Fibroblast of the aortic adventitia (primary cell): Measurements from ENCODE around the gene TLX2. TPM values are rescaled to one million over a fixed set of nuclear protein-coding genes. Genes with fewer than 3 reads are reported as not detected.

Source experiments
- DNase-seq: peaks from one replicate; pipeline ENCODE4 v3.0.0-alpha.2; 2010; ENCODE audit warnings: low read depth
- H3K4me3 ChIP-seq: 2 replicates; pipeline ENCODE4 v1.5.1; 2011; ENCODE audit warnings: low read depth, mild to moderate bottlenecking, control low read depth, low read length, moderate library complexity
- total RNA-seq: library from RNA; depleted of rRNA; stranded (reverse); fragments of >200 nt; gene quantifications from 2 replicates; pipeline ENCODE4 v1.2.3, GENCODE V29; 2012; ENCODE audit warnings: low replicate concordance
- TF ChIP-seq, protein P1 (sequence below): IDR thresholded peaks from 2 replicates; pipeline ENCODE4 v1.5.1; 2011; ENCODE audit warnings: mild to moderate bottlenecking, low read length, control low read depth, inconsistent platforms; ENCODE audit not compliant: insufficient read depth

Gene TLX2
- total RNA-seq, 1 donor = not detected

- TF ChIP-seq, protein P1, sequence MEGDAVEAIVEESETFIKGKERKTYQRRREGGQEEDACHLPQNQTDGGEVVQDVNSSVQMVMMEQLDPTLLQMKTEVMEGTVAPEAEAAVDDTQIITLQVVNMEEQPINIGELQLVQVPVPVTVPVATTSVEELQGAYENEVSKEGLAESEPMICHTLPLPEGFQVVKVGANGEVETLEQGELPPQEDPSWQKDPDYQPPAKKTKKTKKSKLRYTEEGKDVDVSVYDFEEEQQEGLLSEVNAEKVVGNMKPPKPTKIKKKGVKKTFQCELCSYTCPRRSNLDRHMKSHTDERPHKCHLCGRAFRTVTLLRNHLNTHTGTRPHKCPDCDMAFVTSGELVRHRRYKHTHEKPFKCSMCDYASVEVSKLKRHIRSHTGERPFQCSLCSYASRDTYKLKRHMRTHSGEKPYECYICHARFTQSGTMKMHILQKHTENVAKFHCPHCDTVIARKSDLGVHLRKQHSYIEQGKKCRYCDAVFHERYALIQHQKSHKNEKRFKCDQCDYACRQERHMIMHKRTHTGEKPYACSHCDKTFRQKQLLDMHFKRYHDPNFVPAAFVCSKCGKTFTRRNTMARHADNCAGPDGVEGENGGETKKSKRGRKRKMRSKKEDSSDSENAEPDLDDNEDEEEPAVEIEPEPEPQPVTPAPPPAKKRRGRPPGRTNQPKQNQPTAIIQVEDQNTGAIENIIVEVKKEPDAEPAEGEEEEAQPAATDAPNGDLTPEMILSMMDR = no peak
- DNase-seq = no peak
- H3K4me3 ChIP-seq = peak overlapping the region; percentile 52
Measured at GRCh38 chr2:74505448-74506246, 8.6 kb upstream of the TLX2 start.

GRCh38 chr2:74507145-74507925 lies 6.9 kb upstream of the TLX2 start, which contains the start of gene PCGF1:
Gene PCGF1 (minus strand): TSS chr2:74507695. CDS start chr2:74507668, 27 bp downstream.
- TF ChIP-seq, protein P1 = peak; percentile 51
- peak; percentile 98 for DNase-seq
- H3K4me3 ChIP-seq = peak within 1 kb of the TSS; percentile 100

DNA sequence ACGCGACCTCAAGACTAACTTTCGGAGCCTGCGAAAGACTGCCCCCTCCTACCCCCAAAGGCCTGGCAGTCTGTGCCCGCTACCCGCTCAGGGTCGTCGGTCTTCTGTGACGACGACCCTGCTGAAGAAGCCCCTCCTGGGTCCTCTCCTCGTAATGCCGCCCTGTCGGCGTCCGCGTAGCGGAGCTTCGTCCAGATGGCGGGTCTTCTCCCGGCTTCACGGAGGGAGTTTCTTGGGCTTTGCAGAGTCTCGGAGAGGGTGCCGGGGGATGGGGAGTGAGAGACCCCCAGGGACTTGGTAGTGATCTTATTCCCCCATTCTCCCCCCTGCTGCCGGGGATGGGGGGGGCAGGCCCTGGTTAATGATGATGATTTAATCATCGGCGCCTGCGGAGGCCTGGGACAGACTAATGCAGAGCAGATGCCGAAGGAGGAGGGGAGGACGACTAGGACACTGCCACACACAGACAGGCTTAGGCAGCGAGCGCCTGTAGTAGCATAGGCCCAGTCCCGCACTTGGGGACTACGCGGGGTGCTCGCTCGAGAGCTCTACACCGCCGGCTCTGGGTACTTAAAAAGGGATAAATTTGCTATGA lies 6.2 kb upstream of the TLX2 start:
- TF ChIP-seq, protein P1 = no peak
- DNase-seq = no peak
- H3K4me3 ChIP-seq = peak overlapping the region; percentile 100

- H3K4me3 ChIP-seq = no peak overlapping the region
- TF ChIP-seq, protein P1 = no peak
- no peak for DNase-seq
Measured at GRCh38 chr2:74510272-74510671, 4.0 kb upstream of the TLX2 start.

DNA sequence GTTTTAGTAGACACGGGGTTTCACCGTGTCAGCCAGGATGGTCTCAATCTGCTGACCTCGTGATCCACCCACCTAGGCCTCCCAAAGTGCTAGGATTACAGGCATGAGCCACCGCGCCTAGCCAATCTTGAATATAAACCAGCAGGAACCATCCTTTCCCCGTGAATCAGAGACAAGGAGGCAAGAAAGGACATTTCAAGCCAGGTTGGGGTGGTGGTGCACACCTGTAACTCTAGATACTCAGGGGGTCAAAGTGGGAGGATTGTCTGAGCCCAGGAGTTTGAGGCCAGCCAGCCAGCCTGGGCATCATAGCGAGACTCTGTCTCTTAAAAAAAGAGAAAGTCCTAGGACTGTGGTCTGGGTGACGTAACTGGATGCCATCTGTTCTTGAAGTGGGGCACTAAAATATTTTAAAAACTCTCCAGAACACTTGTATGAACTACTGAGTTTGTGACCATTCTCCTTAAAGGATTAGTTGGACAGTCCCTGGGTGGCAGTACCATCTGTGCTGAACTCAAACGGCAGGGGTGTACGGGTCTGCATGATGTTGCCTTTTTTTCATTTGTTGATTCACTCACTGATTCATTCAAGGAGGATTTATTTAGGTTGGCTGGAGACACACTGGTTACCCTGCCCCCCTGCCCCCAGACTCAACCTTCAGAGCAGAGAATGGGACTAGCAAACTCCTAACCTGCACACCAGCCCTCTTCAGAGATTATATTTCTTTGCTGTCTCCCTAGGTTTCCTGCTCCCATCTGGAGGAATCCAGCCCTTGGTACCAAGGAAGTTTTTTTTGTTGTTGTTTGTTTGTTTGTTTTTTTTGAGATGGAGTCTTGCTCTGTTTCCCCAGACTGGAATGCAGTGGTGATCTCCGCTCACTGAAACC lies 2.9 kb upstream of the TLX2 start:
- DNase-seq = no peak
- H3K4me3 ChIP-seq = no peak overlapping the region
- TF ChIP-seq, protein P1 = no peak
